Measurements from ENCODE around the gene USP10.

USP10 gene

GRCh38 chr16:84700446-84701300, 873 bp downstream of the USP10 start:
- no peak for DNase-seq

- no peak for DNase-seq
Observed at GRCh38 chr16:84703681-84704080, 3.9 kb downstream of the USP10 start.

- no peak for DNase-seq
Observed at GRCh38 chr16:84704253-84704652, 4.5 kb downstream of the USP10 start.

GRCh38 chr16:84706856-84707255, 7.1 kb downstream of the USP10 start:
- no peak for DNase-seq

GRCh38 chr16:84709609-84710008, 9.8 kb downstream of the USP10 start:
- no peak for DNase-seq

GRCh38 chr16:84710686-84711085, 10.9 kb downstream of the USP10 start:
- no peak for DNase-seq

- DNase-seq, result no peak
Observed at GRCh38 chr16:84712138-84712671, 12.4 kb downstream of the USP10 start.

- DNase-seq, result no peak
Observed at GRCh38 chr16:84712801-84713775, 13.3 kb downstream of the USP10 start.

GRCh38 chr16:84714028-84714427, 14.2 kb downstream of the USP10 start:
- no peak for DNase-seq

- no peak for DNase-seq
Observed at GRCh38 chr16:84715424-84715823, 15.6 kb downstream of the USP10 start.

- DNase-seq, result no peak
Observed at GRCh38 chr16:84715854-84716253, 16.1 kb downstream of the USP10 start.

GRCh38 chr16:84716740-84717139, 16.9 kb downstream of the USP10 start:
- no peak for DNase-seq

- no peak for DNase-seq
Observed at GRCh38 chr16:84717484-84717883, 17.7 kb downstream of the USP10 start.

- no peak for DNase-seq
Observed at GRCh38 chr16:84720177-84720579, 20.4 kb downstream of the USP10 start.

- no peak for DNase-seq
Observed at GRCh38 chr16:84722068-84722467, 22.3 kb downstream of the USP10 start.

- no peak for DNase-seq
Observed at GRCh38 chr16:84723906-84724305, 24.1 kb downstream of the USP10 start.

- DNase-seq, result no peak
Observed at GRCh38 chr16:84724606-84725309, 25.0 kb downstream of the USP10 start.

- DNase-seq, result no peak
Observed at GRCh38 chr16:84725481-84726078, 25.8 kb downstream of the USP10 start.

GRCh38 chr16:84726079-84726668, 26.4 kb downstream of the USP10 start:
- peak; percentile 52 for DNase-seq

GRCh38 chr16:84726669-84727467, 27.1 kb downstream of the USP10 start:
- DNase-seq, result no peak

- DNase-seq, result no peak
Observed at GRCh38 chr16:84728853-84729424, 29.1 kb downstream of the USP10 start.
